SH-SY5Y (cell line): ENCODE data around the gene GABRB3.

ENCODE experiments used
- GATA2 ChIP-seq: IDR thresholded peaks from 2 replicates; pipeline ENCODE4 v1.6.1; 2011; ENCODE audit warnings: mild to moderate bottlenecking, low read depth, low read length
- GATA3 ChIP-seq: IDR thresholded peaks from 2 replicates; pipeline ENCODE4 v1.6.1; 2011; ENCODE audit warnings: low read depth, mild to moderate bottlenecking, low read length, moderate library complexity

DNA sequence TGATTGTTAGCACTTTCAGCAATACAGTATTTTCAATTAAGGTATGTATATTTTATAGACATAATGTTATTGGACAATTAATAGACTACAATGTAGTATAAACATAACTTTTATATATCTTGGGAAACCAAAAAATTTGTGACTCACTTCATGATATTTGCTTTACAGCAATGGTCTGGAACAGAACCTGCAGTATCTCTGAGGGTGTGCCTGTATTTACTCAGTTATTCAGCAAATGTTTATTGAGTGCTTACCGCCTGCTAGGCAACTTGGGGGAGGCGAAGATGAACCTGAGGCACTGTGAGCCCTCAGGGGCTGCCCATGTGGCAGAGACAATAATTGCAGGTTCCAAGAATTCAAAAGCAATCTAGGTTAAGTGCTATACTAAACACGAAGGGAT is 144.8 kb downstream of the GABRB3 start:
- TF ChIP-seq GATA2 (no peak), GATA3 (no peak)
